Middle frontal gyrus (tissue), 1 donor: ENCODE results near the gene HIC1.

ENCODE experiments used
- DNase-seq: peaks from one replicate; pipeline ENCODE4 v3.0.0-alpha.2; 2015; ENCODE audit warnings: low spot score; ENCODE audit errors: extremely low spot score

The HIC1 gene

GRCh38 chr17:2102931-2103809 lies 48.3 kb downstream of the HIC1 start:
- no peak for DNase-seq

GRCh38 chr17:2105663-2106062 lies 50.8 kb downstream of the HIC1 start:
- DNase-seq: no peak

- DNase-seq: no peak
These were observed 51.5 kb downstream of the HIC1 start for GRCh38 chr17:2106308-2106955.

GRCh38 chr17:2107050-2107449 lies 52.1 kb downstream of the HIC1 start:
- no peak for DNase-seq

GRCh38 chr17:2107506-2107905 lies 52.6 kb downstream of the HIC1 start:
- no peak for DNase-seq

GRCh38 chr17:2108170-2108569 lies 53.3 kb downstream of the HIC1 start:
- DNase-seq: no peak

GRCh38 chr17:2110436-2110835 lies 55.5 kb downstream of the HIC1 start:
- DNase-seq: no peak

GRCh38 chr17:2111691-2112090 lies 56.8 kb downstream of the HIC1 start:
- no peak for DNase-seq
